ENCODE measurements around the gene ACTG1. TPM values are rescaled to one million over a fixed set of nuclear protein-coding genes. Genes with fewer than 3 reads are reported as not detected.

The ACTG1 gene
- total and polyA plus RNA-seq, 9 donors: 810 to 1,698 (median 1,452) TPM

DNA sequence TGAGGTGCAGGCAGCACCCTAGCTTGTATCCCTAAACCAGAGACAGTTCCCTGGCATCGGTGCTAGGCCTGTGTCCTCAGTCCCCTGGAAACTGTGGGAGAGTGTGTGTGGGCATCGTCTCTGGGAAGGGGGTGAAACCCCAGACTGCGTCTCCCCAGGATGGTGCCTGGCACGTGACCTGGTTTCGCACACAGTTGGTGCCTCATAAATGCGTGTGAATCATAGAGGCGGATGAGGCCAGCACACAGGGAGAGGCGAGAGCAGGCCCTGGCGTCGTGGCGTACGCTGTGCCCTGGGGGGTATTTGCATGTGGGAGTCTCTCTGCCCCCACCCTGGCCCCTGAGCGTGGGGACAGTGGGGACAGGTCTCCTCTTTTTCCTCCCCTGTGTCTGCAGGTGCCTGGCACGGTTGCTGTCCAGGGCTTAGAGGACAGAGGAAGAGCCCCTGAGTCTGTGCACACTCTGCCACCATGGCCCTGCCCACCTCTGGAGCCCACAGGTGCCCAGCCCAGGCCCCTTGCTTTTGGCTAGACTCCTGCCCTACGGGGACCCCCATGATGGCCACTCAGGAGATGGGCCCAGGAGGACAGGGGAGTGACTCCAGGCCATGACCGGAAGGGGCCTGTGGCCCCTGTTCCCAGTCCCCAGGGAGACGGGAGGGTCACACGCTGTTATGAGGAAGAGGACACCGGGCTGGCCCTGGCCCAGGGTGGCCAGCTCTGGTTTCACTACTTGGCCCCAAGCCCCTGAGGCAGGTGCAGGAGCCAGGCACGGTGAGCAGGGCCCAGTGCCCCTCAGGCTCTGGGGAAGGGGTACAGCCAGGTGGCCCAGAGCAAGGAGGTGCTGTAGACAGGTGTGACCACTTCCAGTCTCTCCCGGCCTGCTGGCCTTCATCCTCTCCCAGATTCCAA, 14.3 kb upstream of the ACTG1 start:
- H3K4me1 ChIP-seq (ENCODE audit: control insufficient read depth, insufficient read depth, low read length): peaks cover 35% of the 10 kb centered on the region
- H3K36me3 ChIP-seq (ENCODE audit: control insufficient read depth, insufficient read depth, low read length): no peaks in the 10 kb centered on the region
- peaks cover 54% of the 10 kb centered on the region for H3K27me3 ChIP-seq (ENCODE audit: control insufficient read depth, insufficient read depth, low read length)
- H3K4me3 ChIP-seq (ENCODE audit: low read length): no peak overlapping the region
- DNase-seq: no peak
- WGBS (ENCODE audit: insufficient coverage): 79% methylated on average over 20 of the region's 21 CpGs
- no peaks in the 10 kb centered on the region for H3K9me3 ChIP-seq (replicated peaks; ENCODE audit: control insufficient read depth, low read depth, low read length)
- no peak overlapping the region for H3K27ac ChIP-seq (ENCODE audit: low read length)

DNA sequence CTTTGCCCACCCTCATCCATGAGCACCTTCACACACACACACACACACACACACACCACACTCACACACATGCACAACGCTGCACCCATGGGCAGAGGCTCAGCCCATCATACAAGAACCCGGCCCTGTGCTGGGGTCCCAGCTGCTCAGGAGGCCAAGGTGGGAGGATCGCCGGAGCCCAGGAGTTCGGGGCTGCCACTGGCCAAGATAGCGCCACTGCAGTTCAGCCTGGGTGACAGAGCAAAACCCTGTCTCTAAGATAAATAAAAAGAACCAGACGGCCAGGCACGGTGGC, 12.2 kb upstream of the ACTG1 start:
- Histone ChIP-seq H3K36me3 (ENCODE audit: control insufficient read depth, insufficient read depth, low read length) (no peaks in the 10 kb centered on the region), H3K4me1 (ENCODE audit: control insufficient read depth, insufficient read depth, low read length) (peaks cover 38% of the 10 kb centered on the region), H3K4me3 (ENCODE audit: low read length) (no peak overlapping the region), H3K9me3 (replicated peaks; ENCODE audit: control insufficient read depth, low read depth, low read length) (no peaks in the 10 kb centered on the region), H3K27me3 (ENCODE audit: control insufficient read depth, insufficient read depth, low read length) (peaks cover 66% of the 10 kb centered on the region), H3K27ac (ENCODE audit: low read length) (no peak overlapping the region)
- no peak for DNase-seq
- WGBS (ENCODE audit: insufficient coverage): 80% methylated on average over 8 of the region's 8 CpGs

DNA sequence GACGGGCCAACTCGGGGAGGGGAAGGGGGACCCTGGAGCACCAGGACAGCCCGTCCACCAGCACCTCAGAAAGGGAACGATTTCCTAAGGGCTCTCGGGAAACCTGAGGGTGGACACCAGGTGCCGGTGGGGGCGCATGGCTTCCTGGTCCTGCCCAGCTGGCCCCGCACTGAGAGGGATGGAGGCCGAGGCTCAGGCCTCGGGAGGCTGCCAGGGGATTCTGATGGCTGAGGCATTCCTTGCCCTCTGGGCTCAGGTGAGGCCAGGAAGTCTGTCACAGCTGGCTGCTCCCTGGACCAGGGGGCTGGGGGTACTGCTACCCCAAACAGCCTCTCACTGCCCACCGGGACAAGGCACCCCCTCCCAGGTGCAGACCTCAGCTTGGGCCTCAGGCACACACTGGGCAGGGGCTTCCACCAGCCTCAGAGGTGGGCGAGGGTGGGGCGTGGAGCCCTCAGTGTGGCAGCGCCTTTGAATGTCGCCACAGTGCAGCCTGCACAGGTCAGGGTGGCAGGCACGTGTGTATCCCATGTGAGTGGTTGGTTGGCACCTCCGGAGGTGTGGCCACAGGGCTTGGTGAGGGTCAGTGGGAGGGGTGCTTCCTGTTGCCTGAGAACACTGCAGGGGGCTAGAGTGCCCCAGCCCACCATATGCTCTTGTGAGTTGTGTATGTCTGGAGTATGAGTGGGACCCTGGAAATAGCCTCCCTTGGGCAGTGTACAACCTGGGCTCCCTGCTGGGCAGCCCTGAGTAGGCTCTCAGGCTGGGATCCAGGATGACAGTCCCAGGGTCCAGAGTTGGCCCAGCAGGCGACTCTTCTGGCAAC, 11.7 kb upstream of the ACTG1 start:
- Histone ChIP-seq H3K4me3 (ENCODE audit: low read length) (no peak overlapping the region), H3K4me1 (ENCODE audit: control insufficient read depth, insufficient read depth, low read length) (peaks cover 43% of the 10 kb centered on the region), H3K27me3 (ENCODE audit: control insufficient read depth, insufficient read depth, low read length) (peaks cover 68% of the 10 kb centered on the region), H3K27ac (ENCODE audit: low read length) (no peak overlapping the region), H3K9me3 (replicated peaks; ENCODE audit: control insufficient read depth, low read depth, low read length) (no peaks in the 10 kb centered on the region), H3K36me3 (ENCODE audit: control insufficient read depth, insufficient read depth, low read length) (no peaks in the 10 kb centered on the region)
- no peak for DNase-seq
- WGBS (ENCODE audit: insufficient coverage): 79% methylated on average over 16 of the region's 18 CpGs

DNA sequence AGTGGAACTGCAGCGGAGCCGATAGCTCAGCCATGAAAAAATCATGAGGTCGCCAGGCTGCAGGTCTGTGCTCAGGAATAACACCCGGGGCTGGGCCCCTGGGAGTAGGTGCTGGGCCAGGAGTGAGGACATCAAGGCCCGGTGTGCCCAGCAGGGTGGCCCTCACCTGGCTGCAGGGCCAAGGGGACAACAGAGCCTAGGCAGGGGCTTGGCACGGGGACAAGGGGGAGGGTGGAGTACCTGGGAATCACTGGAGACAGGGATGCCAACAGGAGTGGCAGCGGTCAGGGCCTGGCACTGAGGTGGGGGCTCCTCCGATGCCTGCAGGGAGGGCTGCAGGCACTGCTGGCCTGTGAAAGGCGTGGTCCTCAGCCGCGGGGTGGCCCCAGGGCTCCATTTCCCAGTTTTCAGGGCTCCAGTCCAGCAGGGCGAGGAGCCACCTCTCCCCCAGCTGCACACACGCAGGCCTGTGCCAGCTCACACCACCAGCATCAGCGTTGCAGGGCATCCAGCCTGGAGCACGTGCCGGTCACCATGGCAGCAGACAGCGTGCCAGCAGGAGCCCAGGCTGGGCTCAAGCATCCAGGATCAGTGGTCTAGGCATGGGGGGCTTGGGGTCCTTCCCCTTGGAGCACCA, 10.9 kb upstream of the ACTG1 start:
- peak; percentile 73 for DNase-seq
- Histone ChIP-seq H3K4me3 (ENCODE audit: low read length) (no peak overlapping the region), H3K9me3 (replicated peaks; ENCODE audit: control insufficient read depth, low read depth, low read length) (no peaks in the 10 kb centered on the region), H3K27me3 (ENCODE audit: control insufficient read depth, insufficient read depth, low read length) (peaks cover 65% of the 10 kb centered on the region), H3K27ac (ENCODE audit: low read length) (no peak overlapping the region), H3K4me1 (ENCODE audit: control insufficient read depth, insufficient read depth, low read length) (peaks cover 50% of the 10 kb centered on the region), H3K36me3 (ENCODE audit: control insufficient read depth, insufficient read depth, low read length) (no peaks in the 10 kb centered on the region)
- WGBS (ENCODE audit: insufficient coverage): 20% methylated on average over 14 of the region's 17 CpGs

DNA sequence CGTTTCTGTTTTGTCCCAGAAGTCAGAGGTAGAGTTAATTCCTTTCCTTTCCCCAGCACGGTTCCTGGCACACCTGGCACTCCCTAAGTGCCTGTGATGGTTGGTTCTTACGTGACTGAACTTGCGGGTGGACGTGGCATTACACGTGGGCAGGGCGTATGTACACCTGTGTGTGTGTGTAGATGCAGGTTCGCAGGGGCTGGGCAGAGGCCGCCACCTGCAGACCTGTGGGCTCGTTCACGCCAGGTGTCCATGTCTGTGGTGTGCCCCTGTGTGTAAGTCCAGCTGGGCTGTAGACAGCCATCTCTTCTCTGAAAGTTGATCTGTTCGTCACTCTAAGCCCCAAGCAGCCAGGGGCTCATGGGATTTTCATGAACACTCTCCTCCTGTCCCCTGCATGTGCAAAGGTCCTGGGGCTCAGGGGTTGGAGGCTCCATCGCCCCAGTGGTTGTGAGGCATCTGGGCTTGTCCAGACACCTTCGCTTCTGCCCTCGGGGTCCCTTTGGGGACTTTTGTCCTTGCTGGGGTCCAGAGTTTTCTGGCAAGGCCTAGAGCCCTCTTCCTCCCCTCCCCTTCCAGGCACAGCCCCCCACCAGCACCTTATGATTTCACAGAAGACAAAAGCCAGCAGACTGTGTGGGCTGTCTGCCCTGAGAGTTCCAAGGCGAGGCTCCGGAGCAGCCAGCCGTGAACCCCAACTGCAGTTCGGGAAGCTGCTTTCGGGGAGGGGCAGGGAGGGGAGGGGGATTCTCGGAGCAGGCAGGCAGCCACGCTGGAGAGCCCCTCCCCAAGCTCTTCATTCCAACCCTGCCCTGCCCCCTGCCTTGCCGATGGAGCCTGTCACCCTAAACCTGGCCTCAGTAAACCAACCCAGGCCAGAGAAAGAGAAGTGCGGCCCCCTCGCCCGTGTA, 10.1 kb upstream of the ACTG1 start:
- WGBS (ENCODE audit: insufficient coverage): 68% methylated on average over 16 of the region's 26 CpGs
- DNase-seq: peak; percentile 61
- Histone ChIP-seq H3K4me1 (ENCODE audit: control insufficient read depth, insufficient read depth, low read length) (peaks cover 51% of the 10 kb centered on the region), H3K36me3 (ENCODE audit: control insufficient read depth, insufficient read depth, low read length) (no peaks in the 10 kb centered on the region), H3K27ac (ENCODE audit: low read length) (no peak overlapping the region), H3K4me3 (ENCODE audit: low read length) (no peak overlapping the region), H3K9me3 (replicated peaks; ENCODE audit: control insufficient read depth, low read depth, low read length) (no peaks in the 10 kb centered on the region), H3K27me3 (ENCODE audit: control insufficient read depth, insufficient read depth, low read length) (peaks cover 65% of the 10 kb centered on the region)

DNA sequence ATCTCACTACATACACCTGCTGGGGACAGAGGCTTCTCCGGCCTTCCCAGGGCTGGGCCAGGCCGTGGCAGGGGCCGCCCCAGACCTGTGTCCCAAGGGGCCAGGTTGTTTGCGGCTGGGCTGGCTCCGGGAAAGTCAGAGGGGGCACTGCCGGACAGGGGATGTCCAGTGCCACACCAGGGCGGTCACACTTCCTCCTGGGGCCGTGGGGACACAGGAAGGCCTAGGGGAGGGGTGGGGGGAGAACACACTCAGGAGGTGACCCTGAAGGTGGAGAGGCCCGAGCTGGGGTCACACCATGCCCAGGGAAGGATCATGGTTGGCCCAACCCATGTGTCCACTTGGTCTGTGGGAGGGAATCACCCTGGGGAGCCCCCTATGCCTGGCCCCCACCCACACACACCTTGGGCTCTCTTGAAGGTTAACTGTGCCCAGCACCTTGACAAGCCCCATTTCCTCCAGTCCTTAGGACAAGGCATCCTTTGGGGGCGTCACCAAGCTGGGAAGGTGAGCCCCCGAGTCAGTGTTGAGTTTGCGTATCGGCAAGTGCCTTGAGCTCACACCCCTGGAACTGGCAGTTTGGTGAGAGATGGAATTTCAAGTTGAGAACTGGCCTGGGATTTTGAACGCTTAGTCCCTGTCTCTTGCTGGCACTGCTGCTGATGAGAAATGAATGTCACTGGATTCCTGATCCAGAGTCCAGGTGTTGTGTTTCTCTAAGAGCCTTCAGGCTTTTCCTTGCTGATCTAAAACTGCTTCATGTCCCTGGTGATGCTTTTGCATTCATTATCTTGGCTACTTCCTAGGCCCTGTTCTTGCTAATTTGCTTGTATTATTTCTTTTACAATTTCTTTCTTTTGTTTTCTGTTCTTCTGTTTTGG, 7.7 kb upstream of the ACTG1 start:
- Histone ChIP-seq H3K27ac (ENCODE audit: low read length) (no peak overlapping the region), H3K9me3 (replicated peaks; ENCODE audit: control insufficient read depth, low read depth, low read length) (no peaks in the 10 kb centered on the region), H3K27me3 (ENCODE audit: control insufficient read depth, insufficient read depth, low read length) (peaks cover 49% of the 10 kb centered on the region), H3K36me3 (ENCODE audit: control insufficient read depth, insufficient read depth, low read length) (peaks cover 9% of the 10 kb centered on the region), H3K4me3 (ENCODE audit: low read length) (no peak overlapping the region), H3K4me1 (ENCODE audit: control insufficient read depth, insufficient read depth, low read length) (peaks cover 61% of the 10 kb centered on the region)
- no peak for DNase-seq
- 45% methylated on average over 8 of the region's 14 CpGs for WGBS (ENCODE audit: insufficient coverage)

DNA sequence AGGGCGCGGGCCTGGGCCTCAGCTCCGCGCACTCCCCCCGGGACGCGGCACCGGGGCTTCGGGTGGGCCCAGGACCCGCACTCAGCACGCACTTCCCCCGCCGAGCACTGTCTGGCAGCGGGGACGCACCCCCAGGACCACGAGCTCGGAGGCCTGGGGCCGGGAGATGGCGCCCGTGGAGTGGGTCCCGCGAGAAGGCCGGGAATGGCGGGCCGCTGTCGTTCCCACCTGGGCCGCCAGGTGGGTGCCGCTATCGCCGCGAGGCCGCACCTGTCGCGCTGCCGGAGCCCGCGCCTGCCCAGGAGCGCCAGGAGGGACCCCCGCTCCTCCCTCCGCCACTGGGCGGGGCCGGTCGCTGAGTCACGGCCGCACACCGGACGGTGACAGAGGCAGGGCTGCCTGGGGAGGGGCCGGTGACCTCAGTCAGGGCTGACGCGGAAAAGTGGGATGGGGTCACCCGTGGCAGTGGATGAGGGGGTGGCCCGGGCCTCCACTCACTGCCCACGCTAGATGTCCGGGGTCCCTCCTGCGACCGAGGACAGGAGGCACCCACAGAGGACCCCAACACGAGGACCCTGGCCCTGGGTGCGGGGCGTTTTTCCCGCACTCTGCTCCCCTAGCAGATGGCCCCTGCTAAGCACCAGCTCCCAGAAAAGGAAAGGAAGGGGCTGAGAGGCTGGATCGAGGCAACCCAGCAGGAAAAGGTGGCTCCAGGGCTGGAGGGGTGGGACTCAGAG, 6.9 kb upstream of the ACTG1 start:
- H3K4me3 ChIP-seq (ENCODE audit: low read length): no peak overlapping the region
- no peak for DNase-seq
- WGBS (ENCODE audit: insufficient coverage): 3% methylated on average over 56 of the region's 61 CpGs
- H3K9me3 ChIP-seq (replicated peaks; ENCODE audit: control insufficient read depth, low read depth, low read length): no peaks in the 10 kb centered on the region
- H3K4me1 ChIP-seq (ENCODE audit: control insufficient read depth, insufficient read depth, low read length): peaks cover 61% of the 10 kb centered on the region
- peaks cover 46% of the 10 kb centered on the region for H3K27me3 ChIP-seq (ENCODE audit: control insufficient read depth, insufficient read depth, low read length)
- H3K27ac ChIP-seq (ENCODE audit: low read length): no peak overlapping the region
- peaks cover 9% of the 10 kb centered on the region for H3K36me3 ChIP-seq (ENCODE audit: control insufficient read depth, insufficient read depth, low read length)

DNA sequence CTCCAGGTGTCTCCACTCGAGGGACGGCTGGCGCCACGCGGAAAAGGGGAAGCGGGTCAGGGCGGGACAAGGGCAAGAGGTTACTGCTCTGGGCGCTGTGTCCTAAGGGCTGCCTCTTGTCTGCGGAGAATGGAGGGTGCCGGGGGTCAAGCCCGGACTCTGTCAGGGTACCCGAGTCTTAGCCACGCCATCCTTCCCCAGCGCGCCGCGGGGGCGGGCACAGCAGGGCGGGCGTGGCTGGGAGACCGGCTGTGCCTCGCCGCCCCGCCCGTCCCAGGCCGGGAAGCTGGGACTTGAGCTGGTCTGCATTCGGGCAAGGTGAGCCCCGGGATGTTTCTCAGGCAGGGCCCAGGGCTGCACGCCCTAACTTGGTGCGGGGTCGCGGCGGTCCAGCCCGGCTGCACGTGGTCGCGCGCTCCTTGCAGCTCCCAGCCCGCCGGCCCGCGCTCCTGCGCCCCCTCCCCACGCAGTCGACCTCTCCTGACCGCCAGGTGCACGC, 6.2 kb upstream of the ACTG1 start:
- H3K36me3 ChIP-seq (ENCODE audit: control insufficient read depth, insufficient read depth, low read length): peaks cover 9% of the 10 kb centered on the region
- H3K4me1 ChIP-seq (ENCODE audit: control insufficient read depth, insufficient read depth, low read length): peaks cover 64% of the 10 kb centered on the region
- H3K9me3 ChIP-seq (replicated peaks; ENCODE audit: control insufficient read depth, low read depth, low read length): no peaks in the 10 kb centered on the region
- DNase-seq: no peak
- 3% methylated on average over 47 of the region's 47 CpGs for WGBS (ENCODE audit: insufficient coverage)
- peaks cover 40% of the 10 kb centered on the region for H3K27me3 ChIP-seq (ENCODE audit: control insufficient read depth, insufficient read depth, low read length)
- peak overlapping the region; percentile 13 for H3K4me3 ChIP-seq (ENCODE audit: low read length)
- no peak overlapping the region for H3K27ac ChIP-seq (ENCODE audit: low read length)

All from muscle of leg (tissue), 11 donors.